T47D (cell line): Measurements from ENCODE around the gene VIPR2.

ENCODE experiments used
- DNase-seq, 2 experiments: peaks; one replicate each; pipeline versions ENCODE4 v3.0.0 to v3.0.0-alpha.2; 2011 to 2012; ENCODE audit warnings: low read depth in 1 of 2, low spot score in 1 of 2
- JUND ChIP-seq: IDR thresholded peaks from 2 replicates; pipeline ENCODE4 v1.6.1; 2012; ENCODE audit warnings: low read depth
- in situ Hi-C: cut with HindIII; loops from 2 replicates; pipeline ENCODE4 v1.10.0; 2016; ENCODE audit warnings: low sequenced_read_pairs, low pct_unique_long_range_greater_than_20kb

The VIPR2 gene

GRCh38 chr7:159075563-159076238, 69.0 kb downstream of the VIPR2 start:
- in situ Hi-C loops = no loop called here
- no peak for DNase-seq
- TF ChIP-seq JUND = no peak

- TF ChIP-seq JUND = no peak
- in situ Hi-C loops = no loop called here
- DNase-seq = no peak
Observed at GRCh38 chr7:159071260-159071659, 73.4 kb downstream of the VIPR2 start.

- no peak for TF ChIP-seq JUND
- DNase-seq = no peak
Observed at GRCh38 chr7:159070431-159071148, 74.1 kb downstream of the VIPR2 start.

GRCh38 chr7:159068893-159069448, 75.7 kb downstream of the VIPR2 start:
- no peak for TF ChIP-seq JUND
- in situ Hi-C loops = no loop called here

More at GRCh38 chr7:159070431-159071148, 74.1 kb downstream of the VIPR2 start:
- in situ Hi-C loops = no loop called here

GRCh38 chr7:159068488-159068811, 76.2 kb downstream of the VIPR2 start:
- DNase-seq = no peak
- in situ Hi-C loops = no loop called here
- TF ChIP-seq JUND = no peak

More at GRCh38 chr7:159068893-159069448, 75.7 kb downstream of the VIPR2 start:
- no peak for DNase-seq

- in situ Hi-C loops = no loop called here
- TF ChIP-seq JUND = no peak
- DNase-seq = no peak
Observed at GRCh38 chr7:159067576-159068487, 76.8 kb downstream of the VIPR2 start.

GRCh38 chr7:159066816-159067575, 77.7 kb downstream of the VIPR2 start:
- DNase-seq = no peak
- in situ Hi-C loops = no loop called here

GRCh38 chr7:159065852-159066480, 78.7 kb downstream of the VIPR2 start:
- in situ Hi-C loops = no loop called here
- no peak for DNase-seq
- TF ChIP-seq JUND = no peak

More at GRCh38 chr7:159066816-159067575, 77.7 kb downstream of the VIPR2 start:
- TF ChIP-seq JUND = no peak

- no peak for DNase-seq
- no peak for TF ChIP-seq JUND
- in situ Hi-C loops = no loop called here
Observed at GRCh38 chr7:159064816-159065510, 79.7 kb downstream of the VIPR2 start.

GRCh38 chr7:159064121-159064815, 80.4 kb downstream of the VIPR2 start:
- TF ChIP-seq JUND = no peak
- in situ Hi-C loops = no loop called here
- no peak for DNase-seq
